HG03175 (cell line): ENCODE results near the gene ZFR2.
"Not testable (repeated sequence)": the region's sequence is repeated elsewhere in the genome, so short reads cannot be mapped to it uniquely, and the experiment has no call there.

Experiments used
- ATAC-seq: cut with Tn5 transposase; IDR thresholded peaks from one replicate; pipeline ENCODE4 v1.9.1; 2021; ENCODE audit warnings: mild to moderate bottlenecking, moderate library complexity; ENCODE audit not compliant: unreplicated experiment

Gene ZFR2

DNA sequence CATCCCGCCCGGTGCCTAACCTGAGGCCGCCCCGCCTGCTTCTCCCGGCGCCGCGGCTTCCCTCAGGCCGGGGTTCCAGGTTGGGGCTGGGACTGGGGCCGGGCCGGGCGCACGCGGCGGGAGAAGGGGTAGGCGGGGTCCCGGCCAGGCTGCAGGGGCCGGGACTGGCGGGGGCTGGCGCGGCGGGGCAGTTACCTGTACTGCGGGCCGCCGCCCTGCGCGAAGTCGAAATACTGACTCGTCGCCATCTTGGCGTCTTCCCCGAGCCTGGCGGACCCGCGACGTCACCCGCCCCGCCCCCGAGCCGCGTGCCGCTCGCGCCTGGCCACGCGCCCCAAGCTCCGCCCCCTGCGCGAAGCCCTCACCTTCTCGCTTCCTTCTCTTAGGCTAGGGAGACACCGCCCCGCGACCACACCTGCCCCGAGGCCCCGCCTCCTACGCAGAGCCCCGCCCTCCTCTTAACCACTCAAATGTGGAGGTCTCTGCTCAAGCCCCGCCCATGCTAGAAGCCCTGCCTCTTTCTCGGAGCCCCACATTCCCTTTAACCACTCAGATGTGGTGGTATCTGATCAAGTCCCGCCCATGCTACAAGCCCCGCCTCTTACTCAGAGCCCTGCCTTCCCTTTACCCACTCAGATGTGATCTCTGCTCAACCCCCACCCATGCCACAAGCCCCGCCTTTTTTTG is at the start of gene ZFR2:
Gene ZFR2, minus strand, starts transcription at position 269 of the 687 bp plus-strand sequence. Its CDS starts 21 bp downstream, at position 248.
- no peak for ATAC-seq

DNA sequence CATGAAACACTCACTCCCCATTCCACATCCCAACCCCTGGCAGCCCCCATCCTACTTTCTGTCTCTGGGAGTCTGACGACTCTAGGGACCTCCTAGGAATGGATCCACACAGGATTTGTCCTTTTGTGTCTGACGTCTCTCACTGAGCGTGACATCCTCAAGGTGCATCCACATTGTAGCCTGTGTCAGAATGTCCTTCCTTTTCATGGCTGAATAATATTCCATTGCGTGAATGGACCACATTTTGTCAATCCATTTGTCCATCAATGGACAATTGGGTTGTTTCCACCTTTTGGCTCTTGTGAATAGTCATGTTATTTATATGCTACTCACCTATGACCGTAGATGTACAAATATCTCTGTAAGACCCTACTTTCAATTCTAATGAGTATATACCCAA is 47.2 kb upstream of the ZFR2 start:
- ATAC-seq: no peak

DNA sequence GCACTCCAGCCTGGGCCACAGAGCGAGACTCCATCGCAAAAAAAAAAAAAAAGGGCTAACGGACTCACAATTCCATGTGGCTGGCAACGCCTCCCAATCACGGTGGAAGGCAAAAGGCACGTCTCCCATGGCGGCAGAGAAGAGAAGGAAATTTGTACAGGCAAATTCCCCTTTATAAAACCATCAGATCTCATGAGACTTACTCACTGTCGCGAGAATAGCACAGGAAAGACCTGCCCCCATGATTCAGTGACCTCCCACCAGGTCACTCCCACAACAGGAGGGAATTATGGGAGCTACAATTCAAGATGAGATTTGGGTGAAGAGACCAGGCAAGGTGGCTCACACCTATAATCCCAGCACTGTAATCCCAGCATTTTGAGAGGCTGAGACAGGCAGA is 45.4 kb upstream of the ZFR2 start:
- no peak for ATAC-seq

DNA sequence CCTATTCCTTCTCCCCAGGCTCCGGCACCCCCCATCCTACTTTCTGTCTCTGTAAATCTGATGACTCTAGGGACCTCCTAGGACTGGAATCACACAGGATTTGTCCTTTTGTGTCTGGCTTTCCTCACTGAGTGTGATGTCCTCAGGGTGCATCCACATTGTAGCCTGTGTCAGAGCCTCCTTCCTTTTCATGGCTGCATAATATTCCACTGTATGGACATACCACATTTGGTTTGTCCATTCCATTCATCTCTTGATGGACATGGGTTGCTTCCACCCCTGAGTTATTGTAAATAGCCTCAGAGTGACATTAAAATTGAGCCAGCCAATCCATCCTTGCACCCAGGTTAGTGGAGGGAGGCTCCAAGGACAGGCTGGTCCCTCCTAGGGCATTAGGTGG is 41.3 kb upstream of the ZFR2 start:
- no peak for ATAC-seq

DNA sequence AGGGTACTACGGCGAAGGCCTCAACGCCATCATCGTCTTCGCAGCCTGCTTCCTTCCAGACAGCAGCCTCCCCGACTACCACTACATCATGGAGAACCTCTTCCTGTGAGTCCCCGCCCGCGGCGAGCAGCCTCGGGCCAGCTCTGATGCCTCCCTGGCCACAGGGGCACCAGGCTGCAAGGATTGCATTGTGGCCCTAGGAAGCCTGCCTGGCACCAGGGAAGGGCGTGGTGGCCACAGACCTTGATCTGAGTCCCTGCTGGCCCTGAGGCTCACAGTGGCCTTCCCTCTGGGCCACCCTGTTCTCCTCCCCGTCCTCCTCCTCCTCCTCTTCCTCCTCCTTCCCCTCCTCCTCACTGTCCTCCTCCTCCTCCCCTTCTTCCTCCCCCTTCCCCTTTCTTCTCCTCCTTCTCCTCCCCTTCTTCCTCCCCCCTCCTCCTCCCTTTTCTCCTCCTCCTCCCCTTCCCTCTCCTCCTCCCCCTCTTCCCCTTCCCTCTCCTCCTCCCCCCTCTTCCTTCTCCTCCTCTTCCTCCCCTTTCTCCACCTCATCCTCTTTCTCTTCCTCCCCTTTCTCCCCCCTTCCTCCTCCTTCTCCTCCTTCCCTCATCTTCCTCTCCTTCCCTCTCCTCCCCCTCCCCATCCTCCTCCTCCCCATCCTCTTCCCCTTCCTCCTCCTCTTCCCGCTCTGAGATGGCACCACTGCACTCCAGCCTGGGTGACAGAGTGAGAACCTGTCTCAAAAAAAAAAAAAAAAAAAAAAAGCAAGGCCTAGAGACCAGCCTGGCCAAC is 39.6 kb upstream of the ZFR2 start:
- ATAC-seq: no peak

DNA sequence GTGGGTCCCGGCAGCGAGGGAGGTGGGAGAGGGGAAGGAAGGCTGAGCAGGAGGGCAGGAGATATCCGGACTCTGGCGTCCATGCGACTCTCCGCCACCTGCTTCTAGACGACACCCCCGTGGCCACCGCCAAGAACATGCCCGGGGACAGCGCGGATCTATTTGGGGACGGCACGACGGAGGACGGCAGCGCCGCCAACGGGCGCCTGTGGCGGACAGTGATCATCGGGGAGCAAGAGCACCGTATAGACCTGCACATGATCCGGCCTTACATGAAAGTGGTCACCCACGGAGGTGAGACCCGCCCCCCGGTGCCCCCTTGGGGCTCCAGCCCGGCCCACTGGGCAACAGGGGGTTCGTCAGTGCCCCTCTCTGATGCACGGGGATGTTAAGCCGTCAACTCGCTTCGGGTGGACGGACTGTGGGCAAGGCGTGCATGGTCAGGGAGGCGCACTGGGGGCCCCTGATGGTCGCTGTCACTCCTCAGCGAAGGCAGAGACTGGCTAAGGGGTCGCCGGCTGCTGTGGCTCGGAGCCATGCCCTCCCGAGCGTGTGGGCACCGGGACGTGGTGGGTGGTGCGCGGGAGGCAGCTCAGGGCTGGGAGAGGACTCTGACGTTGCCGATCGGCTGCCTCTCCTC is 38.9 kb upstream of the ZFR2 start:
- ATAC-seq: no peak

DNA sequence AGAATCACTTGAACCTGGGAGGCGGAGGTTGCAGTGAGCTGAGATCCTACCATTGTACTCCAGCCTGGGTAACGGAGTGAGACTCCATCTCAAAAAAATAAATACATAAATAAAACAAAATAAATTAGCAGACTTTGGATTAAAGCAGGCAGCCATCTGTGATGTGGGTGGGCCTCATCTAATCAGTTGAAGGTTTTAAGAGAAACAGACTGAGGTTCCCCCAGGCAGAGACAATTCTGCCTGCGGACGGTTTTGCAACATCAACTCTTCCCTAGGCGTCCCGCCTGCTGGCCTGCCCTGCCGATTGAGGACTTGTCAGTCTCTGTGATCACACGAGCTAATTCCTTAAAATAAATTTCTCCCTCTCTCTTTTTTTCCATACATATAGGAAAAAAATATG is 35.4 kb upstream of the ZFR2 start:
- ATAC-seq: no peak

GRCh38 chr19:3902317-3902973 is 33.6 kb upstream of the ZFR2 start:
- ATAC-seq: no peak

- ATAC-seq: no peak
Measured at GRCh38 chr19:3899531-3900294, 30.9 kb upstream of the ZFR2 start.

DNA sequence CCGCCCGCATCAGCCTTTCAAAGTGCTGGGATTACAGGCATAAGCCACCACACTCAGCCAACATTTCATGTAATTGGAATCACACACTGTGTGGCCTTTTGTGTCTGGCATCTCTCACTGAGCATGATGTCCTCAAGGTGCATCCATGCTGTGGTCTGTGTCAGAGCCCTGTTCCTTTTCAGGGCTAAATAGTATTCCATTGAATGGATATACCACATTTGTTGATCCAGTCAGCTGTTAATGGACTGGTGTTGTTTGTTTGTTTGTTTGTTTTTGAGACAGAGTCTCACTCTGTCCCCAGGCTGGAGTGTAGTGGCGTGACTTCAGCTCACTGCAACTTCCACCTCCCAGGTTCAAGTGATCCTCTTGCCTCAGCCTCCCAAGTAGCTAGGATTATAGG is 29.6 kb upstream of the ZFR2 start:
- no peak for ATAC-seq

DNA sequence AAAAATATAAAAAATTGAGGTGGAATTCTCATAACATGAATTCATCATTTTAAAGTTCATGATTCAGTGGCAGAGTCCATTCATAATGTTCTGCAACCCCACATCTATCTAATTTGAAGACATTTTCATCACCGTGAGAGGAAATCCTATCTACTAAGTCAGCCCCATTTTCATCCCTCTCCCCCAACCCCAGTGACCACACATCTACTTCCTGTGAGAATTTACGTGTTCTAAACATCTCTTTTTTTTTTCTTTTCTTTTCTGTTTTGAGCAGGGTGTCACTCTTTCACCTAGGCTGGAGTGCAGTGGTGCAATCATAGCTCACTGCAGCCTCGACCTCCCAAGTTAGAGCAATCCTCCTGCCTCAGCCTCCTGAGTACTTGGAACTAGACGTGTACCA is 29.1 kb upstream of the ZFR2 start:
- no peak for ATAC-seq

- no peak for ATAC-seq
Measured at GRCh38 chr19:3895788-3896187, 26.9 kb upstream of the ZFR2 start.

DNA sequence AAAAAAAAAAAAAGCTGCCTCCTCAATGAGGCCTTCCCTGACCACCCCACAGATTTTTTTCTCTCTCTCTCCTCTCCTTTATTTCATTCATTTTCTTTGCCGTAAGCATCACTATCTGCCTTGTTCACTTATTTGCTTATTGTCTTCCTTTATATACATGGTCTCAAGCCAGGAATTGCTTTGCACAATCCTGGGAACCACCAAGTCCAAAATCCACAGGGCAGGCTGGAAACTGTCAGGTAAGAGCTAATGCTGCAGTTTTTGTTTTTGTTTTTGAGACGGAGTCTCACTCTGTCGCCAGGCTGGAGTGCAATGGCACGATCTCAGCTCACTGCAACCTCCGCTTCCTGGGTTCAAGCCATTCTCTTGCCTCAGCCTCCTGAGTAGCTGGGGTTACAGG is 26.1 kb upstream of the ZFR2 start:
- not testable (repeated sequence) for ATAC-seq

DNA sequence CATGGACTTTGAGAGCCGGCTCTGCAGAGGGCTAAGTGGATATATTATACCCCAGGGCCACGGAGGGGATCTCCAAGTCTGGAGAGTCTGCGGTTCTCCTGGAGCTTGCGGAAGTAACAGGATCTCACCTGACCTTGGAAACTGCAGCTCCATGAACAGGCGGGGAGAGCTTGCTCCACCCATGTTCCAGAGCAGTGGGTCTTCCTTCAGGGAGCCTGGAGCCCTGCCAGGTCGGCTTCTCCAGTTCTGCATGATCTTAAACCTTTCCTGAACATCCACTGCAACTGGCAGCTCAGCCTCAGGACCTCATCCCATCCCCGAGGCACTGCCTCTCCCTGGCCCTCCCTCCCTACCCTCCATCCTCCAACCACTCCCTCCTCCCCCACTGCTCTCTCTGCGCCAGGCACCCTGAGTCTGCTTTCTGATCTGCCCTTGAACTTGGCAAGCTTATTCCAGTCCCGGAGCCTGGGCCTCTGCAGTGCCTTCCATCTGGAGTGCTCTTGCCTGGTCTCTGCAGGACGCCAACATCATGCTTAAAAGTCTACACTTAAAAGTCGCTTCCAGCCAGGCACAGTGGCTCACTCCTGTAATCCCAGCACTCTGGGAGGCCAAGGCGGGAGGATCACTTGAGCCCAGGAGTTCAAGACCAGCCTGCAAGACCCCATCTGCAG is 24.8 kb upstream of the ZFR2 start:
- no peak for ATAC-seq

GRCh38 chr19:3890591-3890990 is 21.8 kb upstream of the ZFR2 start:
- no peak for ATAC-seq

- ATAC-seq: no peak
Measured at GRCh38 chr19:3882041-3882384, 13.2 kb upstream of the ZFR2 start.

DNA sequence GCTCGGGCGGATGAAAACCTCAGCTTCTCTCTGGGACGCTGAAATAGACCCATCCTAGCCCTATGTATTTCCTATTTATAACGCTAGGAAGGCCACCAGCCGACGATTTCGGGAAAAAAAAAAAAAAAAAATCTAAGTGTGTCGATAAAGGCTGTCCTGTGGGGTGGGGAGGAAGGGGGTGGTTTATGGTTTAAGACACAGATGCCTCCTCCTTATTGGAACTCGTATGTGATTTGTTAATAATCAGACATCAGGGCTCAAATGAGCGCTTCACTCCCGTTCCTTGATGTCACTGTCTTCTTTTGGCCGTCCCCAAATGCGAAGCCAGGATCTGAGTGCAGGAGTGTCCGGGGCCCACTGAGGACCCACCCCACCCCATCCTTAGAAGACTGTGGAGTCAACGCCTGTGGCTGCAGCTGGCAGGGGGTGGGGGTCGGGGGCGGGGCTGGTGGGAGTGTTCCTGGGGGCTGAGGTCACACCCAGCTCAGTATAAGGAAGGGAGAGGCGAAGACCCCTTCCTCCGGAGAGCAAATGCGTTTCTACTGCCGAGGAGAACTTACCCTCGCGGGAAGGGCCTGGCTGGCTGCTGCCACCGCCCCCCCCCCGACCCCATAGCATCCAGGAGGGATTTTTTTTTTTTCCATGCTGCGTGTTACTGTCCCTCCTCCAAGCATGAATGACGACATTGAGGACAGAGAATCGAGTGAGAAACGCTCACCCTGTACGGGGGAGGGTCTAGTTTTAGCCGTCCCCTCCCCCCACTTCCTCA is 12.6 kb upstream of the ZFR2 start:
- no peak for ATAC-seq

DNA sequence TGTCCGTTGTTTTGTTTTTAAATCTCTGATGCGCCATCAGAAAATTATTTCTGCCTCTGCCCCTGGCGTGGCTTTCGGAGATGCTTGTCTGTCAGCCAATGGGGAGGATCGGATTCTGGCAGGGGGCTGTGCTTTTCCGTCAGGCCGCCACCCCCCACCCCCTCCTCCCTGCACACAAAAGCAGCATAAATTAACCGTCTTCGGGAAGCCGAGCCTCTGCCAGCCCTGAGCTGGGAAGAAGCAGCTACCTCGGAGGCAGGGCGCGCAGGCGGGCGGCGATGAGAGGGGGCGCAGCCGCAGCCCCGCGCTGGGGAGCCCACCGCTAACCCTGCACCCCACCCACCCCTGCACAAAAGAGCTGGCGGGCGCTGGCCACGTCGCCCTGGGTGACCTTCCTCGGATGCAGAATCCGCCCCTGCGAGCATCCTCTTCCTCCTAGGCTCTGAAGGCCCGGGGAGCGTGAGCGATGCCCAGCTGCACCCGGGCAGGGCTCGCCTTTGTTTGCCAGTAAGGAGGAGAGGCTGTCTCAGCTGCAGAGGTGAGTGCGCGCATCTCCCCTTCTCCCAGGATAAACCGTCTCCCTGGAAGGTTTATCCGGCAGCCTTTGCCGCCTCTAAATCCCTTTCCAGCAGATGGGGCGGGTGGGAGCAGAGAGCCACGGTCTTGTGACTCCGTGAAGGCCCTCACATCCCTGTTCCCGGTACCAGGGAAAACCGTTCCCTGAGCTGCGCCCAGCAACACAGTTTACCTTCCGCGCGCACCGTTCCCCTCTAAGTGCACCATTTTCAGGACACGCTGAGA is 11.8 kb upstream of the ZFR2 start, which contains the start of gene ATCAY:
Gene ATCAY, plus strand, starts transcription at position 215 of the 801 bp plus-strand sequence. CDS start 5,083 bp downstream, outside the sequence.
- ATAC-seq: no peak

DNA sequence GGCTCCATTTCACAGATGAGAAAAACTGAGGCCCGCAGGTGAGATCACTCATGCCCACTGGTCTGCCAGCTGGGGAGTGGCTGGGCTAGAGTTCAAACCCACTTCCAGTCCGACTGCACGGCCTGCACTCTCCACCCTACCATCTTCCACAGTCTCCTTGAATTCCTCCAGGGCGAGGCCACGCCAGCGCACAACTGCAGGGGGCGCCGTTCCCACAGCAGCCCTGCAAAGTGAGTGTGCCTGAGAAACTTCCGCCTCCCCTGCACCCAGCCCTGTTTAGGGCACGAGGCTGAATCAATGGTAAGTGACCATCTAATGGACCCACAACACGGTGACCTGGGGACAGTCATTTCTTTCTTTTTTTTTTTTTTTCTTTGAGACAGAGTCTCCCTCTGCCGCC is 10.8 kb upstream of the ZFR2 start:
- no peak for ATAC-seq
